ENCODE data around the gene NIPBL.
"Not testable (repeated sequence)": the region's sequence is repeated elsewhere in the genome, so short reads cannot be mapped to it uniquely, and the experiment has no call there.

NIPBL gene

GRCh38 chr5:36878392-36879082, 2.0 kb downstream of the NIPBL start:
- peak; percentile 17 for DNase-seq

GRCh38 chr5:36879274-36880033, 2.9 kb downstream of the NIPBL start:
- DNase-seq: no peak

- DNase-seq: no peak
These were observed 4.2 kb downstream of the NIPBL start for GRCh38 chr5:36880761-36881160.

DNA sequence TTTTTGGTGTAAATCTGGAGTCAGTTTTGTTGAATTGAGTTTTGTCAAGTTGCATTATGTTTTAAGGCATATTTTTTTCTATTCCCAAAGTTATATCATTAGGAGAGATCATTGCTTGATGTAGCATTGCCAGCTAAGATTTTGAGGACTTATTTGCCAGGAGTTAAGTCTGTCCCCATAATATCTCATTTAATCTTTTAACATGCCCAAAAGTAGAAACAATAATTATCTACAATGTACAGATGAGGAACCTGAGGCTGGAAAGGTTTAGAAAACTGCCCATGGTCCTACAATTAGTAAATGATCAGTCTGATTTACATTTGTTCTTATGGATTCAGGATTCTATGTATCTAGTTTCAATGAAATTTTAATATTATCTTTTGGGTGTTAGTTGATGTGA, 4.7 kb downstream of the NIPBL start:
- no peak for DNase-seq

DNA sequence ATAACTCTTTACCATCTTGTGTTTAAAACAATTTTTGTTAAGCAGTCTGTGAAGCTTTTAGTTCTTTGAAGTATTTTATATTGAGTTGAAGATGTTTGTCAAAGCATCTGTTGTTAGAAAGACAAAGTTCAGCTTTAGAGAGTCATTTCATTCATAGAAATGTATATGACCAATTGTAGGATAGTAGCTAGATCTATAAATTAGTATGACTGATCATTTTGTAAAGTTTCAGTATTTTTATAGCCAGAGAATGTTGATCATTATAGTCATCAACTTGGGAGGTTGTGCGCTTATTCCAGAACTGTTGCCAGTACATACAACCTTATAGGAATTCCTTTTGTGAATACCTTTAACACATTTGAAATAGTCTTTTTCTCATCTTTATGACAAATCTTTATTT, 5.2 kb downstream of the NIPBL start:
- DNase-seq: no peak

DNA sequence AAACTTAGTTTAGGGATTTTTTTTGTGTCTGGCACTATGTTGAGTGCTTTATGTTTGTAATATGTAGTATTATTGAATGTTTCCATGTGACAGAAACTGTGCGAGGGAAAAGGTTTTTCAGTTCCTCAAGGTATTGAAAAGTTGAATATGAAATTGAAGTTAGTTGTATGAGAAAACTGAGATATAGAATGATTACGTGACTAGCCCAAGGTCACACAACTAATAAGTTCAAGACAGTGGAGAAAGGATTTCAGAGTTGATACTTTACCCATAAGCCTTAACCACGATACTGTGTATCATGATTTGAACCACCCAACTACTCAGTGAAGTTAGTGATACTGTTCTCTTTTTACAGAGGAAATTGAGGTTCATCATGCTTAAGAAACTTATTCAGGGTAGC, 5.7 kb downstream of the NIPBL start:
- no peak for DNase-seq

DNA sequence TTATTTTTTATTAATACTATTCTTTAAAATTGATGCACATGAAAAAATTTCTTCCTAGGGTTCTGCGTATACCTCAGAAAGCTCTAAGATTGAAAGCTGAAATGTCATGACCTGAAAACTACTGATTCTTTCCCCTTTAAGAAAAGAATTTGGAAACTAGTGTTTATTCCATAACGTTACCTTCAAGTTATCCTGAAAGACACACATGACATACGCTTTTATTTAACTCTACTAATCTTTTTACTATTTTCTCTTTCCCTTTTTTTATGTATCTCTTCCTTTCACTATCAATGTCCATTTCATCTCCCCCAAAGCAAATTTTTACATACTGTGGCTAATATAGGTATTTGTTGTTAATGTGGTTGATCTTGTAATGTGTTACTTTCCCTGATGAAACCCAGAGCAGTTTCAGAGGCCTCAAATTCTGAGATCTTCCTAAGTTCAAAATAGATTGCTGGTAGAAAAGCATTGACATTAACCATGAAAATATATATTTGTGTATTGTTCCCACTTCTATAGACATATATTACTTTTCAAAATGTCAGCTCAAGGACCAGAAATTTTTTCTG, 7.4 kb downstream of the NIPBL start:
- no peak for DNase-seq

DNA sequence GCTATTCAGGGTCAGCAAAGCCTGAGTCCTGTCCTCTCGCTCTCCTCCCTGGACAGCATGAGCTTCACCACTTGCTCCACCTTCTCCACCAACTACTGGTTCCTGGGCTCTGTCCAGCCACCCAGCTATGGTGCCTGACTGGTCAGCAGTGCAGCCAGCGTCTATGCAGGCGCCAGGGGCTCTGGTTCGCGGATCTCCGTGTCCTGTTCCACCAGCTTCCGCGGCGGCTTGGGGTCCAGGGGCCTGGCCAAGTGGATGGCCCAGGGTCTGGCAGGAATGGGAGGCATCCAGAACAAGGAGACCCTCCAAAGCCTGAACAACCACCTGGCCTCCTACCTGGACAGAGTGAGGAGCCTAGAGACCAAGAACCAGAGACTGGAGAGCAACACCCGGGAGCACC, 8.6 kb downstream of the NIPBL start:
- DNase-seq: no peak

DNA sequence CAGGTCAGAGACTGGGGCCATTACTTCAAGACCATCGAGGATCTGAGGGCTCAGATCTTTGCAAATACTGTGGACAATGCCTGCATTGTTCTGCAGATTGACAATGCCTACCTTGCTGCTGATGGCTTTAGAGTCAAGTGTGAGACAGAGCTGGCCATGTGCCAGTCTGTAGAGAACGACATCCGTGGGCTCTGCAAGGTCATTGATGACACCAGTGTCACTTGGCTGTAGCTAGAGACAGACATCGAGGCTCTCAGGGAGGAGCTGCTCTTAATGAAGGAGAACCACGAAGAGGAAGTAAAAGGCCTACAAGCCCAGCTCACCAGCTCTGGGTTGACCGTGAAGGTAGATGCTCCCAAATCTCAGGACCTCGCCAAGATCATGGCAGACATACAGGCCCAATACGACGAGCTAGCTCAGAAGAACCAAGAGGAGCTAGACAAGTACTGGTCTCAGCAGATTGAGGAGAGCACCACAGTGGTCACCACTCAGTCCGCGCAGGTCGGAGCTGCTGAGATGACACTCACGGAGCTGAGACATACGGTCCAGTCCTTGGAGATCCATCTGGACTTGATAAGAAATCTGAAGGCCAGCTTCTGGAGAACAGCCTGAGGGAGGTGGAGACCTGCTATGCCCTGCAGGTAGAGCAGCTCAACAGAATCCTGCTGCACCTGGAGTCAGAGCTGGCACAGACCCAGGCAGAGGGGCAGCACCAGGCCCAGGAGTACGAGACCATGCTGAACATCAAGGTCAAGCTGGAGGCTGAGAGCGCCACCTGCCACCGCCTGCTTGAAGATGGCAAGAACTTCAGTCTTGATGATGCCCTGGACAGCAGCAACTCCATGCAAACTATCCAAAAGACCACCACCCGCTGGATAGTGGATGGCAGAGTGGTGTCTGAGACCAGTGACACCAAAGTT, 9.3 kb downstream of the NIPBL start:
- DNase-seq: no peak

DNA sequence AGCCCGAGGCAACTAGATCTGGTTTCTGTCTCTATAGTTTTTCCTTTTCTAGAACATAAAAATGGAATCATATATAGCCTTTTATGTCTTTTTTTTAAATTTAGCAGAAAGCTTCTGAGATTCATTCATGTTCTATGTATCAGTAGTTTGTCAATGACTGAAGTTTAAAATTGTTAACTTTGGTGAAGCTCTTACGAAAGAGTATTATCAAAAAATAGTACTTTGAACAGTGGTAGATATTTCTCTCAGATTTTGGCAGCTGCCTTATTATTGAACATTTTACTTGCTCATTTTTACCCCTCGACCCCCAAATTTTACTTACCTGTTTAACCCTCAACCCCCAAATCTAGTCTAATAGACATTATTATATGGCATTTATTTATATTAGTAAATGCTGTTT, 10.2 kb downstream of the NIPBL start:
- DNase-seq: no peak

DNA sequence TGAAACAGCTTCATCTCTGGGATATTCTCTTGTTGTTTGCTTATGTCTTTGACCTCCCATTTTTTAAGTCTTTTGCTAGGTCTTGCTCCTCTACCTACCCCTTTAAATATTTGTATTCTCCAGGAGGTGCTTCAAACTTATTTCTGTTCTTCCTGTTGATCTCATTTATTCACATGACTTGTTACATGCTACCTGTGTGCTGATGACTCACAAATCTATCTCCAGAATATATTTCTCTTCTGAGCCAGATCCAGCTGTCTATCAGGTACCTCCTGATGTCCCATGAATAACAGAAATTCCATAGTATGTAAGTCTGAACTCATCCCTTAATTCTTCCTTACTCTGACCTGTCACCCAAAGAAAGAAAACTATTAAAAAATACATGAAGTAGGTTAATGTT, 11.0 kb downstream of the NIPBL start:
- DNase-seq: no peak

- no peak for DNase-seq
These were observed 11.7 kb downstream of the NIPBL start for GRCh38 chr5:36888303-36888702.

GRCh38 chr5:36889264-36889663, 12.7 kb downstream of the NIPBL start:
- no peak for DNase-seq

GRCh38 chr5:36891266-36891665, 14.7 kb downstream of the NIPBL start:
- no peak for DNase-seq

DNA sequence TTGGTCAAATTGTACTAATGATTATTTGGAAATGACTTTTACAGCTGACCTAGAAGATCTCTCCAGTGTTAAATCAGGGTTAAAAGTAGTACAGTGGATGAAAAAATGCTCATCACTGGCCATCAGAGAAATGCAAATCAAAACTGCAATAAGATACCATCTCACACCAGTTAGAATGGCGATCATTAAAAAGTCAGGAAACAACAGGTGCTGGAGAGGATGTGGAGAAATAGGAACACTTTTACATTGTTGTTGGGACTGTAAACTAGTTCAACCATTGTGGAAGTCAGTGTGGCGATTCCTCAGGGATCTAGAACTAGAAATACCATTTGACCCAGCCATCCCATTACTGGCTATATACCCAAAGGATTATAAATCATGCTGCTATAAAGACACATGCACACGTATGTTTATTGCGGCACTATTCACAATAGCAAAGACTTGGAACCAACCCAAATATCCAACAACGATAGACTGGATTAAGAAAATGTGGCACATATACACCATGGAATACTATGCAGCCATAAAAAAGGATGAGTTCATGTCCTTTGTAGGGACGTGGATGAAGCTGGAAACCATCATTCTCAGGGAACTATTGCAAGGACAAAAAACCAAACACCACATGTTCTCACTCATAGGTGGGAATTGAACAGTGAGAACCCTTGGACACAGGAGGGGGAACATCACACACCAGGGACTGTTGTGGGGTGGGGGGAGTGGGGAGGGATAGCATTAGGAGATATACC, 15.7 kb downstream of the NIPBL start:
- DNase-seq: not testable (repeated sequence)

- no peak for DNase-seq
These were observed 18.4 kb downstream of the NIPBL start for GRCh38 chr5:36894954-36895353.

- DNase-seq: no peak
These were observed 19.9 kb downstream of the NIPBL start for GRCh38 chr5:36896476-36896875.

- no peak for DNase-seq
These were observed 21.0 kb downstream of the NIPBL start for GRCh38 chr5:36897616-36898015.

DNA sequence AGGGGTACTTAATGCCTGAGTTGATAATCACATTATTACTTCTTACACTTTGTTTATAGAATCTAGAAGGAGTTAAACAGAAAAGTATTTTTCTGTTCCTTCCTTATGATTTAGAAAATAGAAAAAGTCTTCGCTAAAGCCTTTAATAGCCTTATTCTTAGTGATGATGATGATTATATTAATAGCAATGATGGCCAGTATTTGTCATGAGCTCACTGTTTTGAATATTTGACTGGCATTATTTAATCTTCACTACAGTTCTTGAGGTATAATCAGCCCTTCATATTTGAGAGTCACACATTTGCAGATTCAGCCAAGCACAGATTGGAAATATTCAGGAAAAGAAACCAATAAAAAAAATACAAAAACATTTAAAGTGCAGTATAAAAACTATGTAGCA, 23.3 kb downstream of the NIPBL start:
- DNase-seq: no peak

DNA sequence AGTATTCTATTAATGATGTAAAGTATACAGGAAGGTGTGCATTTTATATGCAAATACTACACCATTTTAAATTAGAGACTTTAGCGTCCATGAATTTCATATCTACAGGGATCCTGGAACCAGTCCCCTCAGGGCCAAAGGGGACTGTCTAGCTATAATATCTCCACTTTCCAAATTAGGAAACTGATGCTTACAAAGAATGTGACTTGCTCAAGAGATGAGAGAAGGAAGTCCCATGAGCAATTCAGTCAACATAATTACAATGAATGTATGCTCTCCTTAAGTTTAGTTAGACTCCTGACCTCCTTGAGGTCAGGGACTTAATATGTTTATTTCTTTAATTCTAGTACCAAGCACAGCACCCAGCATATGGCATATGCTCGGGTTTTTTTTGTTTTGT, 23.7 kb downstream of the NIPBL start:
- no peak for DNase-seq

DNA sequence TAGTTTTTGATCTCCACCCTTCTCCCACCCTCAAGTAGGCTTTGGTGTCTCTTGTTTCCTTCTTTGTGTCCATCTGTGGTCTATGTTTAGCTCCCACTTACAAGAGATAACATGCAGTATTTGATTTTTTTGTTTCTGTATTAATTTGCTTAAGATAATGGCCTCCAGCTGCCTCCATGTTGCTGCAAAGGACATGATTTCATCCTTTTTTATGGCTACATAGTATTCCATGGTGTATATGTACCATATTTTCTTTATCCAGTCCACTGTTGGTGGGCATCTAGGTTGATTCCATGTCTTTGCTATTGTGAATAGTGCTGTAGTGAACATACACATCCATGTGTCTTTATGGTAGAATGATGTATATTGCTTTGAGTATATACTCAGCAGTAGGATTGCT, 24.5 kb downstream of the NIPBL start:
- DNase-seq: not testable (repeated sequence)

DNA sequence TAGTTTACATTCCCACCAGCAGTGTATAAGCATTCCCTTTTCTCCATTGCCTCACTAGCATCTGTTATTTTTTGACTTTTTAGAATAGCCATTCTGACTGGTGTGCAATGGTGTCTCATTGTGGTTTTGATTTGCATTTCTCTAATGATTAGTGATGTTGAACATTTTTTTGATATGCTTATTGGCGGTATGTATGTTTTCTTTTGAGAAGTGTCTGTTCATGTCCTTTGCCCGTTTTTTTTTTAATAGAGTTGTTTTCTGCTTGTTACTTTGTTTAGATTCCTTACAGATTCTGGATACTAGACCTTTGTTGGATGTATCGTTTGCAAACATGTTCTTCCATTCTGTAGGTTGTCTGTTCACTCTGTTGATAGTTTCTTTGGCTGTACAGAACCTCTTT, 25.3 kb downstream of the NIPBL start:
- DNase-seq: no peak

GRCh38 chr5:36902353-36902752, 25.8 kb downstream of the NIPBL start:
- no peak for DNase-seq

Data from NCI-H1105 treated with DMSO at 0.1 percent for 48 hours (cell line).